NT2/D1 (cell line): Measurements from ENCODE around the gene EDC4.
A peak's percentile ranks its signal among the peaks of the same experiment; 100 is the strongest.
"Not testable (repeated sequence)": the region's sequence is repeated elsewhere in the genome, so short reads cannot be mapped to it uniquely, and the experiment has no call there.

Experiments
- DNase-seq: peaks from one replicate; pipeline ENCODE4 v3.0.0-alpha.2; 2011; ENCODE audit warnings: low read depth, low spot score
- H3K27me3 ChIP-seq: 2 replicates; pipeline ENCODE4 v1.6.0; 2011; ENCODE audit warnings: mild to moderate bottlenecking; ENCODE audit not compliant: insufficient read length, insufficient read depth
- H3K36me3 ChIP-seq: 2 replicates; pipeline ENCODE4 v1.6.1; 2011; ENCODE audit warnings: mild to moderate bottlenecking, low read length, mixed read lengths; ENCODE audit not compliant: insufficient read depth, insufficient read length
- H3K4me1 ChIP-seq: 2 replicates; pipeline ENCODE4 v1.5.1; 2011; ENCODE audit not compliant: insufficient read depth, insufficient read length
- H3K4me3 ChIP-seq: 2 replicates; pipeline ENCODE4 v1.5.1; 2011; ENCODE audit warnings: low read depth; ENCODE audit not compliant: insufficient read length
- H3K9ac ChIP-seq: 2 replicates; pipeline ENCODE4 v1.6.0; 2011; ENCODE audit warnings: low read depth; ENCODE audit not compliant: insufficient read length
- H3K9me3 ChIP-seq: 2 replicates; pipeline ENCODE4 v1.5.1; 2011; ENCODE audit warnings: mild to moderate bottlenecking, low read length; ENCODE audit not compliant: insufficient read depth
- SUZ12 ChIP-seq: IDR thresholded peaks from 2 replicates; pipeline ENCODE4 v1.6.1; 2011; ENCODE audit not compliant: insufficient read length, insufficient read depth; ENCODE audit errors: extremely low read depth
- YY1 ChIP-seq: IDR thresholded peaks from 2 replicates; pipeline ENCODE4 v1.6.1; 2011; ENCODE audit not compliant: insufficient read length, insufficient read depth
- ZNF274 ChIP-seq: IDR thresholded peaks from 2 replicates; pipeline ENCODE4 v1.6.1; 2011; ENCODE audit warnings: mild to moderate bottlenecking, low read depth, low read length

The EDC4 gene

GRCh38 chr16:67907397-67908180, 34.7 kb downstream of the EDC4 start:
- TF ChIP-seq SUZ12 (no peak), ZNF274 (no peak)
- no peak for DNase-seq
- Histone ChIP-seq H3K9ac (no peak overlapping the region), H3K4me1 (no peaks in the 10 kb centered on the region), H3K9me3 (no peaks in the 10 kb centered on the region), H3K36me3 (peaks cover 50% of the 10 kb centered on the region), H3K27me3 (no peaks in the 10 kb centered on the region), H3K4me3 (no peak overlapping the region)

DNA sequence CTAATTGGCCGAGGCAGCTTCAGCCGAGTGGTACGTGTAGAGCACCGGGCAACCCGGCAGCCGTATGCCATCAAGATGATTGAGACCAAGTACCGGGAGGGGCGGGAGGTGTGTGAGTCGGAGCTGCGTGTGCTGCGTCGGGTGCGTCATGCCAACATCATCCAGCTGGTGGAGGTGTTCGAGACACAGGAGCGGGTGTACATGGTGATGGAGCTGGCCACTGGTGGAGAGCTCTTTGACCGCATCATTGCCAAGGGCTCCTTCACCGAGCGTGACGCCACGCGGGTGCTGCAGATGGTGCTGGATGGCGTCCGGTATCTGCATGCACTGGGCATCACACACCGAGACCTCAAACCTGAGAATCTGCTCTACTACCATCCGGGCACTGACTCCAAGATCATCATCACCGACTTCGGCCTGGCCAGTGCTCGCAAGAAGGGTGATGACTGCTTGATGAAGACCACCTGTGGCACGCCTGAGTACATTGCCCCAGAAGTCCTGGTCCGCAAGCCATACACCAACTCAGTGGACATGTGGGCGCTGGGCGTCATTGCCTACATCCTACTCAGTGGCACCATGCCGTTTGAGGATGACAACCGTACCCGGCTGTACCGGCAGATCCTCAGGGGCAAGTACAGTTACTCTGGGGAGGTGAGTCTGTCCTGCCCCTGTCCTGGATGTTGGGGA, 36.3 kb downstream of the EDC4 start:
- TF ChIP-seq ZNF274 (no peak), YY1 (no peak), SUZ12 (no peak)
- Histone ChIP-seq H3K36me3 (peaks cover 40% of the 10 kb centered on the region), H3K4me3 (no peak overlapping the region), H3K9ac (no peak overlapping the region), H3K9me3 (no peaks in the 10 kb centered on the region), H3K27me3 (no peaks in the 10 kb centered on the region), H3K4me1 (no peaks in the 10 kb centered on the region)
- DNase-seq = no peak

- H3K4me1 ChIP-seq = peaks cover 6% of the 10 kb centered on the region
- TF ChIP-seq SUZ12 (no peak), YY1 (no peak), ZNF274 (no peak)
- no peak overlapping the region for H3K4me3 ChIP-seq
- no peaks in the 10 kb centered on the region for H3K27me3 ChIP-seq
- no peak for DNase-seq
- peaks cover 40% of the 10 kb centered on the region for H3K36me3 ChIP-seq
- no peaks in the 10 kb centered on the region for H3K9me3 ChIP-seq
- H3K9ac ChIP-seq = no peak overlapping the region
Measured at GRCh38 chr16:67910158-67910557, 37.3 kb downstream of the EDC4 start.

DNA sequence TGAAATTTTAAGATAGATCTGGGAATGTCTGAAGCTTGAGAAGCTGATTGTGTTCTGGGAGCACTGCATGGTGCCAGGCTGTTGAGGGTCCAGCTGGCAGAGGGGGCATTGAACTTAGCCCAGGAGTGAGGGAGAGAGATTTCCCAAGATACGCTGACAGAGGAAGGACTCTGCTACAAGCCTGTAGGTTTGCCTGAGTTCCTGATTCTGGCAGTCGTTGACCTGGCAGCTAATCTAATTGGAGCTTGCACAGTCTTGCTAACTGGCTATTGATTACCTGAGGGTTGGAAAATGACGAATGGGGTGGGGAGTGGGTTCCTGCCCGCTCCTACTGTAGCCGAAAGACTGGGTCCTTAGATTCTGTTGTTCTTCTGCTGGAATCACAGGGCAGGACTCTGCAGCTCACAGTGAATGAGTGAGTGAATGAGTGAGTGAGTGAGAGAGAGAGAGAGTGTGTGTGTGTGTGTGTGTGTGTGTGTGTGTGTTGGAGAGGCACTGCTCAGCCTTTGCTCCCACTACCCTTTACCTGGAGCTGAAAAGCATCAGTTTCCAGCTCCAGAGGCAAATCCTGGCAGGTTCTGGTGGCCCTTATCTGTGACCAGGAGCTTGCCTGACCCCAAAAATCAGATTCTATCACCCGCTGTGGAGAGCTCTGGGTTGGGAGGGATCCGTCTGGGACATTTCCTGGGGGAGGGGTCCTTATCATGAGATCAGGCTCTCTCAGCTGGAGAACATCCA, 42.1 kb downstream of the EDC4 start:
- no peak overlapping the region for H3K4me3 ChIP-seq
- DNase-seq = no peak
- H3K9me3 ChIP-seq = no peaks in the 10 kb centered on the region
- peaks cover 52% of the 10 kb centered on the region for H3K36me3 ChIP-seq
- TF ChIP-seq ZNF274 (no peak), SUZ12 (no peak), YY1 (no peak)
- no peaks in the 10 kb centered on the region for H3K27me3 ChIP-seq
- H3K9ac ChIP-seq = peak overlapping the region; percentile 50
- peaks cover 29% of the 10 kb centered on the region for H3K4me1 ChIP-seq

DNA sequence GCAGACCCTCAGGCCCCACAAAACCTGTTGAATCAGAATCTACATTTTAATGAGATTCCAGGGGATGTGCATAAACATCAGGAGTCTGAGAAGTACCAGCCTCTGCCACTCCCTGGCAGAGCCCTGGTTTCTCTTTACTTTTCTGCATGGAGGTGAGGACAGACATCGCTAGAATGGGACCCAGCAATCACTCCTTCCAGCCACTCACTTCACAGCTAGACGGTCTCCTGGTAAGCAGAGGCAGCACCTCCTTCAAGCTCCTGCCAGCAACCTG, 42.6 kb downstream of the EDC4 start:
- not testable (repeated sequence) for DNase-seq, H3K9ac ChIP-seq, H3K27me3 ChIP-seq, H3K4me3 ChIP-seq, H3K9me3 ChIP-seq
- peaks cover 29% of the 10 kb centered on the region for H3K4me1 ChIP-seq
- H3K36me3 ChIP-seq = peaks cover 48% of the 10 kb centered on the region

DNA sequence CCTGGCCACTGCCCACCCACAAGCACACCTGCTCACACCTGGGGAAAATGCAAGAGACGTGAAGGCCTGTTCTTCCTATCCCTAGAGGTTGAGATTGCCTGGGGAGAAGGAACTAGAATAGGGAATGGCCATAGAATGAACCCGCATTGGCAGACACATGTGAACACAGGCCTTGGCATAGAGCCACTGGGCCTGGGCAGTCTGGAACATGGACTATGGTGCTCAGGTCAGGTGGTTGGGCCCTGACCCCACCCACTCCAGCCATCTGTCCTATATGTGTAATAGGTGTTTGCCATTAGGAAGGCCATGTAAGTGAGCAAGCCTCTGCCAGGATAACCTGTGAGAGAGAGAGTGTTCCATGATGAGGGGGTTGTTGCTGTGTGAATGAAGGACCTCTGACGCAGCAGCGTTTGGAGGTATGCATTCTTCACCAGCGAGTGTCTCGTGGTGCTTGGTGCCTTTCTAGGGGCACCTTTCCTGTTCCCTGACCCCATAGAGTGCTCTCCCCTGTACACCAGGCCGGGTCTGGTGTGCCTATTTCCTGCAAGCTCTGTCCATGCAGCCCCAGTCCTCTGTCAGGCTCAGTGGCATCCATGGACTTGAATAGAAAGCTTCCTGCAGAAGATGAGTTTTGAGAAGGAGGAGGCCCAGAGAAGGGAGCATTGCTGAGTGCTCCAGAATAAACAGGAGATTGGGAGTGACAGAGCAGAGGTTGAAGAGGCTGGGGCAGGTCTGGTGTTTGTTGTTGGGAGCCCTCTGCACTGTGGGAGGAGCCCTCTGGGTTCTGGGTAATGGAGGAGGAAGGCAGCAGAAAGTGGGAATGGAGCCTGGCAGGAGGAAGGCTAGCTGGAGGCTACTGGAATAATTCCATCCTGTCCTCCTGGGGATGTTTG, 43.2 kb downstream of the EDC4 start:
- no peaks in the 10 kb centered on the region for H3K9me3 ChIP-seq
- no peak for TF ChIP-seq YY1
- no peak for TF ChIP-seq ZNF274
- no peak for TF ChIP-seq SUZ12
- no peaks in the 10 kb centered on the region for H3K27me3 ChIP-seq
- H3K4me1 ChIP-seq = peaks cover 29% of the 10 kb centered on the region
- no peak for DNase-seq
- peaks cover 45% of the 10 kb centered on the region for H3K36me3 ChIP-seq
- no peak overlapping the region for H3K4me3 ChIP-seq
- no peak overlapping the region for H3K9ac ChIP-seq
